Erythroblast (primary cell): ENCODE measurements around the gene NKX6-1.

Source experiments
- GATA1 ChIP-seq: IDR thresholded peaks from 2 replicates; pipeline ENCODE4 v1.6.1; 2011; ENCODE audit warnings: low read depth, mild to moderate bottlenecking, control low read depth, low read length, moderate library complexity
- POLR2A ChIP-seq: IDR thresholded peaks from 2 replicates; pipeline ENCODE4 v1.6.1; 2011; ENCODE audit warnings: mild to moderate bottlenecking, low read length

GRCh38 chr4:84492737-84493091, 6.4 kb downstream of the NKX6-1 start:
- TF ChIP-seq POLR2A = no peak
- no peak for TF ChIP-seq GATA1
